Cerebellar nuclear complex (tissue), 1 donor: Measurements from ENCODE around the gene PRKCSH.
"Not testable (repeated sequence)": the region's sequence is repeated elsewhere in the genome, so short reads cannot be mapped to it uniquely, and the experiment has no call there.

ENCODE experiments used
- DNase-seq, 2 experiments: peaks; one replicate each; lab custom pipeline; 2025; lab: John Stamatoyannopoulos, UW

Gene PRKCSH

GRCh38 chr19:11420429-11421370 lies 14.7 kb upstream of the PRKCSH start:
- no peak for DNase-seq

- no peak for DNase-seq
These were observed 13.9 kb upstream of the PRKCSH start for GRCh38 chr19:11421371-11422098.

- DNase-seq = no peak
These were observed 13.0 kb upstream of the PRKCSH start for GRCh38 chr19:11422163-11423065.

GRCh38 chr19:11423164-11423790 lies 12.2 kb upstream of the PRKCSH start:
- no peak for DNase-seq

GRCh38 chr19:11423791-11424181 lies 11.6 kb upstream of the PRKCSH start:
- no peak for DNase-seq

GRCh38 chr19:11425719-11426457 lies 9.5 kb upstream of the PRKCSH start:
- DNase-seq = no peak

- DNase-seq = no peak
These were observed 8.8 kb upstream of the PRKCSH start for GRCh38 chr19:11426656-11427055.

GRCh38 chr19:11433526-11433925 lies 1.9 kb upstream of the PRKCSH start:
- DNase-seq = not testable (repeated sequence)

GRCh38 chr19:11434703-11435056 lies 755 bp upstream of the PRKCSH start:
- DNase-seq = no peak

GRCh38 chr19:11435833-11436313 lies 438 bp downstream of the PRKCSH start:
- DNase-seq = no peak

GRCh38 chr19:11437955-11438354 lies 2.5 kb downstream of the PRKCSH start:
- no peak for DNase-seq

GRCh38 chr19:11444059-11444458 lies 8.6 kb downstream of the PRKCSH start:
- no peak for DNase-seq

GRCh38 chr19:11445141-11445540 lies 9.7 kb downstream of the PRKCSH start:
- DNase-seq = no peak

GRCh38 chr19:11446271-11446651 lies 10.8 kb downstream of the PRKCSH start:
- DNase-seq = no peak

- DNase-seq = no peak
These were observed 11.3 kb downstream of the PRKCSH start for GRCh38 chr19:11446652-11447301.

GRCh38 chr19:11447347-11448262 lies 12.2 kb downstream of the PRKCSH start:
- no peak for DNase-seq

GRCh38 chr19:11448410-11448809 lies 13.0 kb downstream of the PRKCSH start:
- DNase-seq = no peak

- no peak for DNase-seq
These were observed 13.6 kb downstream of the PRKCSH start for GRCh38 chr19:11448923-11449554.
